Thymus (tissue), 11 donors: ENCODE data around the gene IST1. TPM values are rescaled to one million over a fixed set of nuclear protein-coding genes. Genes with fewer than 3 reads are reported as not detected.
A peak's percentile ranks its signal among the peaks of the same experiment; 100 is the strongest.

Experiments used
- DNase-seq, 9 donors: peaks; one replicate each; pipeline ENCODE4 v3.0.0-alpha.2; 2013; ENCODE audit warnings: low spot score in 9 of 9, low read depth in 6 of 9, missing footprints in 1 of 9
- H3K27ac ChIP-seq, 2 donors: one replicate each; pipeline ENCODE4 v1.5.1; 2013; ENCODE audit warnings: control low read depth in 1 of 2, low read depth in 1 of 2, low read length in 1 of 2, mild to moderate bottlenecking in 1 of 2, moderate library complexity in 1 of 2
- H3K27me3 ChIP-seq, 2 donors: one replicate each; pipeline ENCODE4 v1.5.1; 2013; ENCODE audit warnings: low read length in 1 of 2; ENCODE audit not compliant: control insufficient read depth in 2 of 2, insufficient read depth in 1 of 2
- H3K36me3 ChIP-seq, 2 donors: one replicate each; pipeline ENCODE4 v1.5.1; 2013; ENCODE audit warnings: low read length in 1 of 2, mild to moderate bottlenecking in 1 of 2, moderate library complexity in 1 of 2; ENCODE audit not compliant: control insufficient read depth in 2 of 2, insufficient read depth in 2 of 2
- H3K4me1 ChIP-seq, 2 donors: one replicate each; pipeline ENCODE4 v1.5.1; 2013; ENCODE audit warnings: low read length in 2 of 2; ENCODE audit not compliant: control insufficient read depth in 2 of 2, insufficient read depth in 2 of 2
- H3K4me3 ChIP-seq, 2 donors: one replicate each; pipeline ENCODE4 v1.5.1; 2013; ENCODE audit warnings: low read length in 2 of 2, control low read depth in 1 of 2, mild to moderate bottlenecking in 1 of 2
- H3K9me3 ChIP-seq, 2 donors: one replicate each; pipeline ENCODE4 v1.5.1; 2013; ENCODE audit warnings: low read length in 1 of 2, mild to moderate bottlenecking in 1 of 2; ENCODE audit not compliant: control insufficient read depth in 2 of 2, insufficient read depth in 1 of 2
- WGBS: extraction: QIAGEN DNeasy Blood & Tissue Kit; methylation state at CpG from one replicate; pipeline ENCODE4 v1.1.7; 2013; 5-methylcytosine and 5-hydroxymethylcytosine counted together
- polyA plus RNA-seq: library from polyadenylated mRNA; stranded (reverse); fragments of 200-250 nt; gene quantifications from one replicate; pipeline ENCODE4 v1.2.3, GENCODE V29; 2013
- total RNA-seq: library from RNA; stranded (reverse); fragments of 120-200 nt; gene quantifications from one replicate; pipeline ENCODE4 v1.2.4, GENCODE V29; 2013
- donor health status: healthy.

IST1 gene
- total and polyA plus RNA-seq, 2 donors = 134 to 163 TPM

- 97% methylated on average over 6 of the region's 6 CpGs for WGBS
- no peak overlapping the region for H3K27ac ChIP-seq
- no peak for DNase-seq
- peaks cover 60 to 62% of the 10 kb centered on the region in 2 donors for H3K36me3 ChIP-seq
- no peaks in the 10 kb centered on the region for H3K4me1 ChIP-seq
- no peak overlapping the region for H3K4me3 ChIP-seq
- no peaks in the 10 kb centered on the region for H3K27me3 ChIP-seq
- H3K9me3 ChIP-seq = peaks cover 3 to 6% of the 10 kb centered on the region in 2 donors
These were observed 22.6 kb downstream of the IST1 start for GRCh38 chr16:71917900-71918299.

- H3K9me3 ChIP-seq = peaks cover 3 to 6% of the 10 kb centered on the region in 2 donors
- no peak for DNase-seq
- no peak overlapping the region for H3K4me3 ChIP-seq
- H3K27ac ChIP-seq = no peak overlapping the region
- H3K4me1 ChIP-seq = no peaks in the 10 kb centered on the region
- no peaks in the 10 kb centered on the region for H3K27me3 ChIP-seq
- H3K36me3 ChIP-seq = peaks cover 71 to 74% of the 10 kb centered on the region in 2 donors
- WGBS = 95% methylated on average over 3 of the region's 3 CpGs
These were observed 23.7 kb downstream of the IST1 start for GRCh38 chr16:71919035-71919434.

- no peaks in the 10 kb centered on the region for H3K4me1 ChIP-seq
- H3K9me3 ChIP-seq = peaks cover 3 to 6% of the 10 kb centered on the region in 2 donors
- H3K27me3 ChIP-seq = no peaks in the 10 kb centered on the region
- no peak overlapping the region for H3K4me3 ChIP-seq
- peaks cover 82 to 83% of the 10 kb centered on the region in 2 donors for H3K36me3 ChIP-seq
- no peak overlapping the region for H3K27ac ChIP-seq
- DNase-seq = no peak
- WGBS = 98% methylated on average over 2 of the region's 2 CpGs
These were observed 25.3 kb downstream of the IST1 start for GRCh38 chr16:71920658-71921057.

GRCh38 chr16:71923941-71924690 is 28.8 kb downstream of the IST1 start:
- Histone ChIP-seq H3K9me3 (peaks cover 3 to 4% of the 10 kb centered on the region in 2 donors), H3K27ac (no peak overlapping the region), H3K4me1 (no peaks in the 10 kb centered on the region), H3K4me3 (no peak overlapping the region), H3K36me3 (peaks cover 81 to 88% of the 10 kb centered on the region in 2 donors), H3K27me3 (no peaks in the 10 kb centered on the region)
- no peak for DNase-seq
- WGBS = 94% methylated on average over 10 of the region's 10 CpGs

- H3K4me1 ChIP-seq = no peaks in the 10 kb centered on the region
- H3K27me3 ChIP-seq = no peaks in the 10 kb centered on the region
- no peak overlapping the region for H3K27ac ChIP-seq
- 100% methylated on average over 2 of the region's 2 CpGs for WGBS
- DNase-seq = no peak
- H3K36me3 ChIP-seq = peaks cover 75 to 88% of the 10 kb centered on the region in 2 donors
- no peaks in the 10 kb centered on the region for H3K9me3 ChIP-seq
- no peak overlapping the region for H3K4me3 ChIP-seq
These were observed 29.4 kb downstream of the IST1 start for GRCh38 chr16:71924710-71925109.

- 91% methylated on average over 3 of the region's 3 CpGs for WGBS
- Histone ChIP-seq H3K27ac (no peak overlapping the region), H3K36me3 (peaks cover 52 to 75% of the 10 kb centered on the region in 2 donors), H3K4me1 (no peaks in the 10 kb centered on the region), H3K27me3 (no peaks in the 10 kb centered on the region), H3K9me3 (no peaks in the 10 kb centered on the region), H3K4me3 (no peak overlapping the region)
- no peak for DNase-seq
These were observed 32.1 kb downstream of the IST1 start for GRCh38 chr16:71927383-71927782.

GRCh38 chr16:71927787-71928186 is 32.5 kb downstream of the IST1 start:
- no peaks in the 10 kb centered on the region for H3K9me3 ChIP-seq
- no peak for DNase-seq
- H3K27me3 ChIP-seq = no peaks in the 10 kb centered on the region
- H3K4me1 ChIP-seq = no peaks in the 10 kb centered on the region
- H3K27ac ChIP-seq = peak overlapping the region in 1 of 2 donors; percentile 13
- H3K4me3 ChIP-seq = no peak overlapping the region
- 94% methylated on average over 5 of the region's 5 CpGs for WGBS
- H3K36me3 ChIP-seq = peaks cover 49 to 70% of the 10 kb centered on the region in 2 donors

- Histone ChIP-seq H3K4me1 (no peaks in the 10 kb centered on the region), H3K9me3 (no peaks in the 10 kb centered on the region), H3K27ac (no peak overlapping the region), H3K27me3 (no peaks in the 10 kb centered on the region), H3K36me3 (peaks cover 42 to 69% of the 10 kb centered on the region in 2 donors), H3K4me3 (no peak overlapping the region)
- no peak for DNase-seq
- 93% methylated on average over 3 of the region's 3 CpGs for WGBS
These were observed 33.7 kb downstream of the IST1 start for GRCh38 chr16:71929048-71929447.

GRCh38 chr16:71930013-71930563 is 34.8 kb downstream of the IST1 start:
- DNase-seq = no peak
- peaks cover 37 to 66% of the 10 kb centered on the region in 2 donors for H3K36me3 ChIP-seq

More at GRCh38 chr16:71930013-71930563, 34.8 kb downstream of the IST1 start:
- Histone ChIP-seq H3K27me3 (no peaks in the 10 kb centered on the region), H3K9me3 (no peaks in the 10 kb centered on the region), H3K4me3 (no peak overlapping the region), H3K27ac (no peak overlapping the region), H3K4me1 (no peaks in the 10 kb centered on the region)
- WGBS = 97% methylated on average over 5 of the region's 5 CpGs
